Transverse colon (tissue), 4 donors: ENCODE measurements around the gene PRAF2. TPM values are rescaled to one million over a fixed set of nuclear protein-coding genes. Genes with fewer than 3 reads are reported as not detected.

ENCODE experiments used
- DNase-seq: peaks from one replicate; pipeline ENCODE4 v3.0.0-alpha.2; 2019
- H3K27ac ChIP-seq, 4 donors: fragments of 200-600 bp; sonication (generic); 2 replicates each; pipeline ENCODE4 v1.5.1; 2016 to 2018; ENCODE audit warnings: inconsistent platforms in 4 of 4
- H3K27me3 ChIP-seq: fragments of 200-600 bp; sonication (generic); 2 replicates; pipeline ENCODE4 v1.5.1; 2017; ENCODE audit warnings: inconsistent platforms
- H3K36me3 ChIP-seq, 4 donors: fragments of 200-600 bp; sonication (generic); 2 replicates each; pipeline ENCODE4 v1.5.1; 2017 to 2019; ENCODE audit warnings: inconsistent platforms in 4 of 4
- H3K4me1 ChIP-seq, 4 donors: fragments of 200-600 bp; sonication (generic); 2 replicates each; pipeline ENCODE4 v1.5.1; 2017 to 2020; ENCODE audit warnings: inconsistent platforms in 4 of 4
- H3K4me3 ChIP-seq, 4 donors: fragments of 200-600 bp; sonication (generic); 1 replicate in 1 of 4; 2 replicates in 3 of 4; pipeline versions ENCODE4 v1.5.1 to v1.6.1; 2017 to 2019; ENCODE audit warnings: inconsistent platforms in 4 of 4
- H3K9me3 ChIP-seq, 2 donors: fragments of 200-600 bp; sonication (generic); 2 replicates each; pipeline ENCODE4 v1.5.1; 2017 to 2019; ENCODE audit warnings: inconsistent platforms in 2 of 2
- EP300 ChIP-seq: sonication (generic); formaldehyde crosslinking; IDR thresholded peaks from one replicate; pipeline ENCODE4 v1.6.1; 2017; ENCODE audit warnings: antibody characterized with exemption, low read depth
- POLR2A ChIP-seq: fragments of 450-650 bp; IDR thresholded peaks from one replicate; pipeline ENCODE4 v1.6.1; 2016; ENCODE audit warnings: antibody characterized with exemption, mild to moderate bottlenecking, moderate library complexity
- POLR2AphosphoS5 ChIP-seq, 3 donors: sonication (generic); formaldehyde crosslinking; IDR thresholded peaks; one replicate each; pipeline ENCODE4 v1.6.1; 2016; ENCODE audit warnings: antibody characterized with exemption in 3 of 3
- WGBS, 2 donors: methylation state at CpG; one replicate each; pipeline ENCODE4 v1.1.5; 2018; ENCODE audit warnings: low coverage in 1 of 2; 5-methylcytosine and 5-hydroxymethylcytosine counted together
- in situ Hi-C, 4 donors: fragments of 200-750 bp; cut with MboI; loops; one replicate each; pipeline versions ENCODE4 v1.15.0 to v1.15.1; 2017; ENCODE audit warnings: low sequenced_read_pairs in 3 of 4, low pct_ligation_motif_present in 1 of 4, low pct_unique_long_range_greater_than_20kb in 1 of 4
- intact Hi-C: fragments of 100-400 bp; cut with DNase I; formaldehyde crosslinking; loops from one replicate; pipeline ENCODE4 v1.15.1; 2023; ENCODE audit warnings: low total_unique reads
- total RNA-seq, 4 donors: library from RNA; depleted of rRNA; stranded (reverse); fragments of >200 nt; gene quantifications; one replicate each; pipeline ENCODE4 v1.1.0, GENCODE V29; 2016
- TF ChIP-seq, protein P1 (sequence below), 5 experiments: fragments of 200-600 bp in 3 of 5; fragments of 450-650 bp in 2 of 5; sonication (generic) in 3 of 5; IDR thresholded peaks; 1 replicate in 2 of 5; 2 replicates in 3 of 5; pipeline ENCODE4 v1.5.1; 2016 to 2017; ENCODE audit warnings: antibody characterized with exemption in 5 of 5, inconsistent platforms in 3 of 5, mild to moderate bottlenecking in 2 of 5, moderate library complexity in 1 of 5

PRAF2 gene, protein sequence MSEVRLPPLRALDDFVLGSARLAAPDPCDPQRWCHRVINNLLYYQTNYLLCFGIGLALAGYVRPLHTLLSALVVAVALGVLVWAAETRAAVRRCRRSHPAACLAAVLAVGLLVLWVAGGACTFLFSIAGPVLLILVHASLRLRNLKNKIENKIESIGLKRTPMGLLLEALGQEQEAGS
- 10 to 100 TPM in 2 of 4 donors, 1 to 10 TPM in 2; 3.4 to 16.8 (median 9.2) TPM for total RNA-seq

DNA sequence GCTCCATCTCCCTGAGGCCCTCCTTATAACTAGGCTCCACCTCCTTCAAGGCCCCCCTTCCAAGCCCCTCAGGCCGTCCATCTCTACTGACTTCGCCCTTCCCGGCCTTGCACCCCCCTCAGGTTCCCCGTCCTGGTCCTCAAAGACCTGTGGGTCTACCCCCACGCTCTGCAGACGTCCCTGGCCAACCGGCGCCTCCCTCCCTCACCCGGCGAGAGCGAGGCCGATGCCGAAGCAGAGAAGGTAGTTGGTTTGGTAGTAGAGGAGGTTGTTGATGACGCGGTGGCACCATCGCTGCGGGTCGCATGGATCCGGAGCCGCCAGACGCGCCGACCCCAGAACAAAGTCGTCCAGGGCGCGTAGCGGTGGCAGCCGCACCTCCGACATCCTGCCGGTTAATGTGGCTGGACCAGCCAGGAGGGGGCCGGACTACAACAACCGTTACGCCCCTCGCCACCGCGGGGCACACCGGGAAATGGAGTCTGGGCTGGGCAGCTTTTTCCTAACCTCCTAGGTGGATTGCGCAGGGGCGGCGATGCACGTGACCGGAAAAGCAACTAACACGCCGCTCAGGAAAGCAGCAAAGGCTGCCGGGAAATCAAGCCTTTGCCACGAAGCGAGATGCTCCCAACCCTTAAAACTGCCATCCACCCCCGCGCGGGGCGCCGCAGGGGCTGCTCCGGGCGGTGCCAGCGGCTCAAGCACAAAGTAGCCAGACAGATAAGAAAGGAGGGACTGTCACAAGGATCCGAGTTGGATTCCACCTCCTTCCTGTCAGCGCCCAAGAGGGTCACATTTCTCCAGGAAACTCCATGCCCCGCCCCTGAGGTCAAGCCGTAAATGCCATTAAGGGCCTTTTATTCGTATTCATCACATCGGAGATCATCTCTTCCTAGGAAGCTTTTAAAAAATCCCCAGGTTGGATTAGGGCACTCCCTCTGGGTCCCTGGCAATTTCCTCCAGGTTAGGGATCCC, at the start of gene PRAF2:
PRAF2 (minus strand) TSS at position 402 of the 975 bp plus-strand sequence; CDS start at position 387, 15 bp downstream.
- peak within 1 kb of the TSS; percentile 71 to 86 (median 78) for H3K27ac ChIP-seq
- no peaks in the 10 kb centered on the region for H3K36me3 ChIP-seq
- WGBS, 2 donors: 59% methylated on average over 61 of the region's 61 CpGs; no CpG with 5 or more reads in 1 of the 2 donors
- intact Hi-C loops (no loop called here), in situ Hi-C loops (no loop called here)
- no peaks in the 10 kb centered on the region for H3K27me3 ChIP-seq
- peak within 1 kb of the TSS; percentile 25 to 48 (median 40) for H3K4me3 ChIP-seq
- H3K4me1 ChIP-seq: peaks cover 0 to 20% (median 4%) of the 10 kb centered on the region in 4 donors
- DNase-seq: peak; percentile 94
- no peaks in the 10 kb centered on the region for H3K9me3 ChIP-seq
- peak; percentile 44 for TF ChIP-seq POLR2A
- no peak for TF ChIP-seq EP300
- TF ChIP-seq, protein P1, sequence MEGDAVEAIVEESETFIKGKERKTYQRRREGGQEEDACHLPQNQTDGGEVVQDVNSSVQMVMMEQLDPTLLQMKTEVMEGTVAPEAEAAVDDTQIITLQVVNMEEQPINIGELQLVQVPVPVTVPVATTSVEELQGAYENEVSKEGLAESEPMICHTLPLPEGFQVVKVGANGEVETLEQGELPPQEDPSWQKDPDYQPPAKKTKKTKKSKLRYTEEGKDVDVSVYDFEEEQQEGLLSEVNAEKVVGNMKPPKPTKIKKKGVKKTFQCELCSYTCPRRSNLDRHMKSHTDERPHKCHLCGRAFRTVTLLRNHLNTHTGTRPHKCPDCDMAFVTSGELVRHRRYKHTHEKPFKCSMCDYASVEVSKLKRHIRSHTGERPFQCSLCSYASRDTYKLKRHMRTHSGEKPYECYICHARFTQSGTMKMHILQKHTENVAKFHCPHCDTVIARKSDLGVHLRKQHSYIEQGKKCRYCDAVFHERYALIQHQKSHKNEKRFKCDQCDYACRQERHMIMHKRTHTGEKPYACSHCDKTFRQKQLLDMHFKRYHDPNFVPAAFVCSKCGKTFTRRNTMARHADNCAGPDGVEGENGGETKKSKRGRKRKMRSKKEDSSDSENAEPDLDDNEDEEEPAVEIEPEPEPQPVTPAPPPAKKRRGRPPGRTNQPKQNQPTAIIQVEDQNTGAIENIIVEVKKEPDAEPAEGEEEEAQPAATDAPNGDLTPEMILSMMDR (IDR thresholded peaks at IDR 0.05): peak in 1 of 5 experiments; percentile 15
- peak; percentile 72 to 85 (median 73) for TF ChIP-seq POLR2AphosphoS5 (IDR thresholded peaks at IDR 0.05)

DNA sequence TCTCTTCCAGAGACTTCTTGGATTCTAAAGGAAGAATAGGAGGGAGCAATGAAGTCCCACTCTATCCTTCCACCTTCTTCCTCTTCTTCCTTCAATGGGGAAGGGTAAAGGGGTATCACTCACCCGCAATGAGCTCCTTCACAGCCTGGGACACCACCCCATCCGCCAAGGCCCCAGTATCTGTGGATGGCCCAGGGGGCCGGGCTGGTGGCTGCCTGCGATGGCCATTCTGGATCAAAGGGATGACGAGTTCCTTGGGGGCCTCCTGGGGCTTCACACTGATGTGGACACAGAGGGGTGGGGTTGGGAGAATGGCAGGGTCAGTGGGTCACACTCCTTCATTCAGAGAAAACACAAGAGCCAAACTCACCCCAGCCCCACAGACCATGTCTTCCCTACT, 48.7 kb upstream of the PRAF2 start:
- Histone ChIP-seq H3K9me3 (no peaks in the 10 kb centered on the region), H3K27me3 (no peaks in the 10 kb centered on the region), H3K36me3 (peaks cover 0 to 2% (median 0%) of the 10 kb centered on the region in 4 donors), H3K27ac (peak overlapping the region in 1 of 4 donors; percentile 85), H3K4me3 (peak overlapping the region in 3 of 4 donors; percentile 61 to 80 (median 71)), H3K4me1 (peaks cover 0 to 8% (median 6%) of the 10 kb centered on the region in 4 donors)
- intact Hi-C loops: no loop called here
- TF ChIP-seq, protein P1 (IDR thresholded peaks at IDR 0.05): no peak
- no peak for TF ChIP-seq POLR2AphosphoS5 (IDR thresholded peaks at IDR 0.05)
- no peak for DNase-seq
- in situ Hi-C loops: no loop called here
- WGBS, 2 donors: 70% methylated on average over 5 of the region's 5 CpGs; no CpG with 5 or more reads in 1 of the 2 donors

DNA sequence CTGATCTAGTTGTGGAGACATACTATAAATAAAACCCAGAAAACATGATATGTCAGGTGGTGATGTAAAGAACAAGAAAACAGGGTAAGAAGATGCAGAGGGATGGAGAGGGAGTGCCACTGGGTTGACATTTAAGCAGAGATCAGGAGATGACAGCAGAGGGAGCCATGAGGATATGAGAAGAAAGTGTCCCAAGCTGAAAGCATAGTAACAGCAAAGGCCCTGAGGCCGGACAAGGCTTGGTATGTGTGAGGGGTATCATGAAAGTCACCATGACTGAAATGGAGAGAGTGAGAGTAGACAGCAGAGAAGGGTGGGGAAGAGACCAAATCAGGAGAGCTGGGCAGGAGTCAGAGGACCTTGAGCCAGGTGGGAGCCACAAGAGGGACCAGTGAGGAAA, 46.3 kb upstream of the PRAF2 start:
- no peak overlapping the region for H3K4me3 ChIP-seq
- intact Hi-C loops (no loop called here), in situ Hi-C loops (no loop called here)

More for the DNA sequence above, 46.3 kb upstream of the PRAF2 start:
- WGBS, 2 donors: 68% methylated on average over 1 of the region's 1 CpG; no CpG with 5 or more reads in 1 of the 2 donors
- Histone ChIP-seq H3K4me1 (peaks cover 0 to 8% (median 6%) of the 10 kb centered on the region in 4 donors), H3K27ac (no peak overlapping the region), H3K36me3 (peaks cover 0 to 5% (median 0%) of the 10 kb centered on the region in 4 donors), H3K27me3 (no peaks in the 10 kb centered on the region), H3K9me3 (no peaks in the 10 kb centered on the region)
- DNase-seq: no peak
- TF ChIP-seq EP300: no peak
- TF ChIP-seq, protein P1 (IDR thresholded peaks at IDR 0.05): no peak
- no peak for TF ChIP-seq POLR2AphosphoS5 (IDR thresholded peaks at IDR 0.05)
- no peak for TF ChIP-seq POLR2A
